K562 (cell line): ENCODE results near the gene ROM1. TPM values are rescaled to one million over a fixed set of nuclear protein-coding genes. Genes with fewer than 3 reads are reported as not detected.

Experiments
- ARHGAP35 ChIP-seq: fragments of 450-650 bp; IDR thresholded peaks from 2 replicates; pipeline ENCODE4 v1.6.1; 2018; ENCODE audit not compliant: partially characterized antibody
- DPF2 ChIP-seq: fragments of 450-650 bp; IDR thresholded peaks from 2 replicates; pipeline ENCODE4 v1.6.1; 2016
- E2F3 ChIP-seq: fragments of 250-450 bp; sonication (Bioruptor Pico); IDR thresholded peaks from 2 replicates; pipeline ENCODE4 v1.4.0; 2020; ENCODE audit warnings: mild to moderate bottlenecking
- HDAC3 ChIP-seq: fragments of 450-650 bp; IDR thresholded peaks from 2 replicates; pipeline ENCODE4 v1.6.1; 2018; ENCODE audit warnings: borderline replicate concordance, mild to moderate bottlenecking, moderate library complexity; ENCODE audit not compliant: partially characterized antibody
- HMG20A ChIP-seq: fragments of 450-650 bp; formaldehyde crosslinking; conservative IDR thresholded peaks from 2 replicates; pipeline ENCODE4 v1.4.0; 2020; ENCODE audit warnings: mild to moderate bottlenecking, mixed read lengths
- PHF21A ChIP-seq: fragments of 450-650 bp; IDR thresholded peaks from 2 replicates; pipeline ENCODE4 v1.6.1; 2017; ENCODE audit warnings: low read depth, borderline replicate concordance
- POLR3A ChIP-seq: IDR thresholded peaks from 2 replicates; pipeline ENCODE4 v1.6.1; 2011; ENCODE audit warnings: borderline replicate concordance, mild to moderate bottlenecking, moderate library complexity; ENCODE audit not compliant: insufficient read length, insufficient read depth; ENCODE audit errors: extremely low read depth
- RFX5 ChIP-seq: IDR thresholded peaks from 2 replicates; pipeline ENCODE4 v1.6.1; 2011; ENCODE audit warnings: low read depth, mild to moderate bottlenecking, improper control_type of control experiment, low read length
- SMAD3 ChIP-seq: fragments of 450-650 bp; formaldehyde crosslinking; conservative IDR thresholded peaks from 2 replicates; pipeline ENCODE4 v1.4.0; 2020; ENCODE audit warnings: mild to moderate bottlenecking
- TCF7 ChIP-seq: sonication (generic); IDR thresholded peaks from 2 replicates; pipeline ENCODE4 v1.6.1; 2016; ENCODE audit warnings: antibody characterized with exemption, borderline replicate concordance
- ZNF133 ChIP-seq: fragments of 250-450 bp; sonication (Bioruptor Pico); IDR thresholded peaks from 2 replicates; pipeline ENCODE4 v1.4.0; 2020; ENCODE audit warnings: mild to moderate bottlenecking
- ZNF165 ChIP-seq: fragments of 250-450 bp; sonication (Bioruptor Pico); IDR thresholded peaks from 2 replicates; pipeline ENCODE4 v1.4.0; 2020; ENCODE audit warnings: borderline replicate concordance
- ZNF217 ChIP-seq: sonication (generic); formaldehyde crosslinking; IDR thresholded peaks from 2 replicates; pipeline ENCODE4 v1.8.0; 2022; ENCODE audit warnings: mild to moderate bottlenecking, missing genetic modification reagents
- ZNF707 ChIP-seq: fragments of 250-450 bp; sonication (Bioruptor Pico); conservative IDR thresholded peaks from 2 replicates; pipeline ENCODE4 v1.8.0; 2022; ENCODE audit warnings: inconsistent platforms, mild to moderate bottlenecking, moderate library complexity
- polyA plus RNA-seq, 8 experiments: library from polyadenylated mRNA; depleted of rRNA in 4 of 8; stranded (reverse) in 5 of 8; unstranded in 3 of 8; fragments of >200 nt; fragmentation: Nextera tagmentation in 2 of 8; fragmentation: Illumina TruSeq in 1 of 8; extraction: Ambion mirVana in 2 of 8; extraction: Trizol in 1 of 8; gene quantifications; 2 replicates each; pipeline versions ENCODE4 v1.2.1 to v1.2.3, GENCODE V29; 2011 to 2014; ENCODE audit warnings: inconsistent platforms in 1 of 8, missing spikeins in 1 of 8
- total RNA-seq, 7 experiments: library from RNA; depleted of rRNA in 6 of 7; stranded (reverse); fragments of >200 nt in 6 of 7; fragmentation: Illumina TruSeq in 2 of 7; extraction: Trizol in 2 of 7; gene quantifications; 2 replicates each; pipeline versions ENCODE4 v1.2.1 to v1.2.3, GENCODE V29; 2011 to 2021; ENCODE audit warnings: low replicate concordance in 1 of 7
- TF ChIP-seq, protein P1 (sequence below): sonication (generic); formaldehyde crosslinking; IDR thresholded peaks from 2 replicates; pipeline ENCODE4 v1.4.0; 2020; ENCODE audit warnings: mild to moderate bottlenecking, missing genetic modification reagents
- TF ChIP-seq, protein P2 (sequence below), 2 experiments: fragments of 200-800 bp in 1 of 2; sonication (Bioruptor generic) in 1 of 2; sonication (generic) in 1 of 2; formaldehyde crosslinking in 1 of 2; IDR thresholded peaks in 1 of 2; conservative IDR thresholded peaks in 1 of 2; 2 replicates each; pipeline versions ENCODE4 v1.5.0 to v1.6.1; 2016 to 2020; ENCODE audit warnings: missing compliant biosample characterization in 1 of 2, missing genetic modification characterization in 1 of 2, missing genetic modification reagents in 1 of 2
- TF ChIP-seq, protein P3 (sequence below): IDR thresholded peaks from 3 replicates; pipeline ENCODE4 v1.6.1; 2011; ENCODE audit warnings: borderline replicate concordance, mild to moderate bottlenecking; ENCODE audit not compliant: insufficient read length, insufficient read depth
- TF ChIP-seq, protein P4 (sequence below), 2 experiments: fragments of 450-650 bp; conservative IDR thresholded peaks; 2 replicates each; pipeline ENCODE4 v1.6.1; 2017; ENCODE audit warnings: mild to moderate bottlenecking in 2 of 2, moderate library complexity in 2 of 2
- TF ChIP-seq, protein P5 (sequence below), 2 experiments: fragments of 450-650 bp; IDR thresholded peaks; 2 replicates each; pipeline ENCODE4 v1.6.1; 2016

Gene ROM1
- total and polyA plus RNA-seq, 9 of the 15 experiments (the other 6 are each of a cell fraction or from before 2014, with no cell fraction given) = 0.75 to 4.0 (median 2.6) TPM

DNA sequence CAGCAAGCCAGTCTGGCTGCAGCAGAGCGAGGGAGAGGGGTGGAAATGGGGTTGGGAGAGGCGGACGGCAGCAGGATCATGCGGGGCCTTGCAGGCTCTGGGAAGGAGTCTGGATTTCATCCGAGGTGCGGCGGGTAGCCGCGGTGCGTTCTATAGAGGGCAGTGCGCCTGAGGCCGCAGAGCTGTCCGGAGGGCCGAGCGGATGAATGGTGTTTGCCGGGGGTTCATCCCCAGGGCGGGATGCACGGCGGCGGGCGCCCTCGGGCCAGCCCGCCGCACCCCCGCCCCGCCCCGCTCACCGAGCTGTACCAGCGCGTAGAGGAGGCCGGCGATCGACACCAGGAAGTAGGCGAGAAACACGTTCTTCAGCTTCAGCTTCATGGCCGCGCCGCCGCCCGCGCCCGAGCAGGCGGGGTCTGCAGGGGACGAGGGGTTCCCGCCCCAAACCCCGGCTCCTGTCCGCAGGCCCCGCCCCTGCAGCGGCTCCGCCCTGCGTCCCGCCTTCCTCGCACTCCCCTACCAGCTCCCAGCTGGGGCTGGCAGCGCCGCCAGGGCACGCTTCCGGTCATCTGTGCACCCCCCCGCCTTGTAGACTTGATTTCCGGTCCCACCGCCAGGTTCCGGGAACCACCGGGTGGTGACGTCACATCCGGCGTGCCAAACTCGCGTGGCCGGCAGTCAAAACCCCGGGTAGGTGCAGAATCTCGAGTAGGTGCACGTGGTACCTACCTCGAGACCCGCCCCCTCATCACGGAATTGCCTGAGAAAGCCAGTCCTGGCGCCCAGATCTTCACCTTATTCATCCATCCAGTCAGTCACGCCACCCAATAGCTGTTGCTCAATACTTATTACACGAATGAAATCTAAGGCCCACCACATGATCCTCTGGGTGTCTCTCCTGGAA is 8.8 kb downstream of the ROM1 start, which contains the start of gene B3GAT3 (continued):
- TF ChIP-seq, protein P1, sequence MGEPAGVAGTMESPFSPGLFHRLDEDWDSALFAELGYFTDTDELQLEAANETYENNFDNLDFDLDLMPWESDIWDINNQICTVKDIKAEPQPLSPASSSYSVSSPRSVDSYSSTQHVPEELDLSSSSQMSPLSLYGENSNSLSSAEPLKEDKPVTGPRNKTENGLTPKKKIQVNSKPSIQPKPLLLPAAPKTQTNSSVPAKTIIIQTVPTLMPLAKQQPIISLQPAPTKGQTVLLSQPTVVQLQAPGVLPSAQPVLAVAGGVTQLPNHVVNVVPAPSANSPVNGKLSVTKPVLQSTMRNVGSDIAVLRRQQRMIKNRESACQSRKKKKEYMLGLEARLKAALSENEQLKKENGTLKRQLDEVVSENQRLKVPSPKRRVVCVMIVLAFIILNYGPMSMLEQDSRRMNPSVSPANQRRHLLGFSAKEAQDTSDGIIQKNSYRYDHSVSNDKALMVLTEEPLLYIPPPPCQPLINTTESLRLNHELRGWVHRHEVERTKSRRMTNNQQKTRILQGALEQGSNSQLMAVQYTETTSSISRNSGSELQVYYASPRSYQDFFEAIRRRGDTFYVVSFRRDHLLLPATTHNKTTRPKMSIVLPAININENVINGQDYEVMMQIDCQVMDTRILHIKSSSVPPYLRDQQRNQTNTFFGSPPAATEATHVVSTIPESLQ (CRISPR knock-in tag) = peak; percentile 37; the same call in 1 of the 2 replicates
- TF ChIP-seq HDAC3 (no peak), PHF21A (no peak), ZNF707 (CRISPR knock-in tag) (no peak), ZNF165 (CRISPR knock-in tag) (no peak), RFX5 (no peak), HMG20A (CRISPR knock-in tag) (no peak), SMAD3 (no peak), ZNF217 (CRISPR knock-in tag) (no peak), TCF7 (no peak), ZNF133 (CRISPR knock-in tag) (no peak), POLR3A (no peak), DPF2 (peak; percentile 48), E2F3 (peak; percentile 71; the same call in 1 of the 2 replicates), ARHGAP35 (no peak)
- TF ChIP-seq, protein P2, sequence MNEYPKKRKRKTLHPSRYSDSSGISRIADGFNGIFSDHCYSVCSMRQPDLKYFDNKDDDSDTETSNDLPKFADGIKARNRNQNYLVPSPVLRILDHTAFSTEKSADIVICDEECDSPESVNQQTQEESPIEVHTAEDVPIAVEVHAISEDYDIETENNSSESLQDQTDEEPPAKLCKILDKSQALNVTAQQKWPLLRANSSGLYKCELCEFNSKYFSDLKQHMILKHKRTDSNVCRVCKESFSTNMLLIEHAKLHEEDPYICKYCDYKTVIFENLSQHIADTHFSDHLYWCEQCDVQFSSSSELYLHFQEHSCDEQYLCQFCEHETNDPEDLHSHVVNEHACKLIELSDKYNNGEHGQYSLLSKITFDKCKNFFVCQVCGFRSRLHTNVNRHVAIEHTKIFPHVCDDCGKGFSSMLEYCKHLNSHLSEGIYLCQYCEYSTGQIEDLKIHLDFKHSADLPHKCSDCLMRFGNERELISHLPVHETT (CRISPR knock-in tag; conservative IDR thresholded peaks at IDR 0.05 in 1 of 2, IDR thresholded peaks at IDR 0.05 in 1 of 2) = peak in 1 of 2 experiments; percentile 89; a peak in 2 of 4 replicates
- TF ChIP-seq, protein P3, sequence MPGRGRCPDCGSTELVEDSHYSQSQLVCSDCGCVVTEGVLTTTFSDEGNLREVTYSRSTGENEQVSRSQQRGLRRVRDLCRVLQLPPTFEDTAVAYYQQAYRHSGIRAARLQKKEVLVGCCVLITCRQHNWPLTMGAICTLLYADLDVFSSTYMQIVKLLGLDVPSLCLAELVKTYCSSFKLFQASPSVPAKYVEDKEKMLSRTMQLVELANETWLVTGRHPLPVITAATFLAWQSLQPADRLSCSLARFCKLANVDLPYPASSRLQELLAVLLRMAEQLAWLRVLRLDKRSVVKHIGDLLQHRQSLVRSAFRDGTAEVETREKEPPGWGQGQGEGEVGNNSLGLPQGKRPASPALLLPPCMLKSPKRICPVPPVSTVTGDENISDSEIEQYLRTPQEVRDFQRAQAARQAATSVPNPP = no peak
- TF ChIP-seq, protein P4, sequence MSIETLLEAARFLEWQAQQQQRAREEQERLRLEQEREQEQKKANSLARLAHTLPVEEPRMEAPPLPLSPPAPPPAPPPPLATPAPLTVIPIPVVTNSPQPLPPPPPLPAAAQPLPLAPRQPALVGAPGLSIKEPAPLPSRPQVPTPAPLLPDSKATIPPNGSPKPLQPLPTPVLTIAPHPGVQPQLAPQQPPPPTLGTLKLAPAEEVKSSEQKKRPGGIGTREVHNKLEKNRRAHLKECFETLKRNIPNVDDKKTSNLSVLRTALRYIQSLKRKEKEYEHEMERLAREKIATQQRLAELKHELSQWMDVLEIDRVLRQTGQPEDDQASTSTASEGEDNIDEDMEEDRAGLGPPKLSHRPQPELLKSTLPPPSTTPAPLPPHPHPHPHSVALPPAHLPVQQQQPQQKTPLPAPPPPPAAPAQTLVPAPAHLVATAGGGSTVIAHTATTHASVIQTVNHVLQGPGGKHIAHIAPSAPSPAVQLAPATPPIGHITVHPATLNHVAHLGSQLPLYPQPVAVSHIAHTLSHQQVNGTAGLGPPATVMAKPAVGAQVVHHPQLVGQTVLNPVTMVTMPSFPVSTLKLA (conservative IDR thresholded peaks at IDR 0.05) = peak; percentile 99 to 100
- TF ChIP-seq, protein P5, sequence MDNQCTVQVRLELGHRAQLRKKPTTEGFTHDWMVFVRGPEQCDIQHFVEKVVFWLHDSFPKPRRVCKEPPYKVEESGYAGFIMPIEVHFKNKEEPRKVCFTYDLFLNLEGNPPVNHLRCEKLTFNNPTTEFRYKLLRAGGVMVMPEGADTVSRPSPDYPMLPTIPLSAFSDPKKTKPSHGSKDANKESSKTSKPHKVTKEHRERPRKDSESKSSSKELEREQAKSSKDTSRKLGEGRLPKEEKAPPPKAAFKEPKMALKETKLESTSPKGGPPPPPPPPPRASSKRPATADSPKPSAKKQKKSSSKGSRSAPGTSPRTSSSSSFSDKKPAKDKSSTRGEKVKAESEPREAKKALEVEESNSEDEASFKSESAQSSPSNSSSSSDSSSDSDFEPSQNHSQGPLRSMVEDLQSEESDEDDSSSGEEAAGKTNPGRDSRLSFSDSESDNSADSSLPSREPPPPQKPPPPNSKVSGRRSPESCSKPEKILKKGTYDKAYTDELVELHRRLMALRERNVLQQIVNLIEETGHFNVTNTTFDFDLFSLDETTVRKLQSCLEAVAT (IDR thresholded peaks at IDR 0.05) = 0 out of 4 replicates have a peak, but pooled peaks of 1 of the 2 experiments have one; percentile 69
